K562 (cell line): ENCODE results near the gene SLC37A2.

Experiments used
- EGR1 ChIP-seq: fragments of 450-650 bp; conservative IDR thresholded peaks from 2 replicates; pipeline ENCODE4 v1.6.1; 2017; ENCODE audit warnings: mild to moderate bottlenecking
- TBL1XR1 ChIP-seq, 2 experiments: IDR thresholded peaks; 2 replicates each; pipeline ENCODE4 v1.6.1; 2012; ENCODE audit warnings: improper control_type of control experiment in 2 of 2, low read length in 2 of 2, mild to moderate bottlenecking in 1 of 2
- ZNF780A ChIP-seq: fragments of 250-450 bp; sonication (Bioruptor Pico); IDR thresholded peaks from 2 replicates; pipeline ENCODE4 v1.5.0; 2021; ENCODE audit warnings: mild to moderate bottlenecking

- TF ChIP-seq TBL1XR1 (IDR thresholded peaks at IDR 0.05; ENCODE audit: low read length in 2 of 2) (no peak), ZNF780A (CRISPR knock-in tag) (no peak), EGR1 (no peak)
Observed at GRCh38 chr11:125068368-125068767, 5.3 kb downstream of the SLC37A2 start.
